ENCODE results near the gene CTSV.

DNA sequence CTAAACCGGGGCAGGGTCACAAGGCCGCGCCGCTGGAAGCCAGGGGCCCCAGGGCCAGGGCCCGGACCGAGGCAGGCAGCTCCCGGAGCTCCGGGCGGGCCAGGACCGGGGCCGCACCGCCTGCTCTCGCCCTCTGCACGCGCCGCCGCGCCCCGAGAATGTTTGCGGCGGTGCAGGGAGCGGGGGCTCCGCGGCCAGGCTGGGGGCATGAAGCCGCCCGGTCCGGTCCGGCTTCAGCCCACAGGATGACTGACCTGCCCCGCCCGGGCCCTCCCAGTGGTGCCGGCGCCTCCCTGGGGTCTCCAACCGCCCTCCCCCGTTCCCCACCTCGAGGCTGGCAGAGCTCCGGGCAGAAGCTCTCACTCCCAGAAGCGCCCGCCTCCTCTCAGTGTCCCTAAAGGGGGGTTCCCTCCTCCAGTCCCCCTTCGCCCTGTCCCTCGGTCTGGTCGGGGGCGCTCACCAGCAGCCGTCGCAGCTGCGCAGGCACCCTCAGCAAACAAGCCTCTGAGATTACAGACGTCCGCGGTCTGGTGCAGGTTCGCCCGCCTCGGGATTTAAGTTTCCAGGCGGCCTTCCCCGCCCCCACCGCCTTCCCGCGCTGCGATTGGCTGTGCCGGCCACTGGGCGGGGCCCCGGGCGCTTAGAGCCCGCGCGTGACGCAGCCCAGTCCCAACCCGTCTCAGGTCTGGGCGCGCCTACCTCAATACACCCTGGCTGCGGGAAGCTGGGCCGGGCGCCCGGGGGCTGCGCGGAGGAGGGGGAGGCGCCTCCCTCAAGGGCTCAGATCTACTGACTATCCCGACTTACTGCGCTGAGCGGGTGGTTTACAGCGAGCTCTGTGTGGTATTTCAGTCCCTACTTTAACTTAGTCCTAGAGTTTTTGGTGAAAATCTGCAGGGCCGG lies at the start of gene CTSV:
- no peak for TF ChIP-seq EZH2 (IDR thresholded peaks at IDR 0.05; ENCODE audit: borderline replicate concordance, insufficient read depth, low read depth, low read length, poor library complexity, severe bottlenecking)
- no peak for TF ChIP-seq CTCF (IDR thresholded peaks at IDR 0.05)
